GM23338 (cell line): Measurements from ENCODE around the gene CHD9.

Source experiments
- CREB1 ChIP-seq: fragments of 250-450 bp; sonication (Bioruptor Pico); IDR thresholded peaks from 2 replicates; pipeline ENCODE4 v1.5.0; 2020; ENCODE audit warnings: low read depth, mild to moderate bottlenecking, moderate library complexity
- CTCF ChIP-seq, 2 experiments: fragments of 200-600 bp in 1 of 2; sonication (generic) in 1 of 2; conservative IDR thresholded peaks; 2 replicates each; pipeline versions ENCODE4 v1.5.1 to v1.6.1; 2016 to 2017; ENCODE audit warnings: antibody characterized with exemption in 2 of 2, low read depth in 2 of 2, mild to moderate bottlenecking in 2 of 2, moderate library complexity in 1 of 2
- ETS1 ChIP-seq: IDR thresholded peaks from 2 replicates; pipeline ENCODE4 v1.6.1; 2016; ENCODE audit warnings: antibody characterized with exemption
- EZH2 ChIP-seq: fragments of 200-600 bp; sonication (generic); IDR thresholded peaks from one replicate; pipeline ENCODE4 v1.8.0; 2017; ENCODE audit warnings: antibody characterized with exemption, mild to moderate bottlenecking, low read depth; ENCODE audit not compliant: unreplicated experiment
- EZH2phosphoT487 ChIP-seq: fragments of 200-600 bp; sonication (generic); IDR thresholded peaks from one replicate; pipeline ENCODE4 v1.8.1; 2018; ENCODE audit warnings: antibody characterized with exemption; ENCODE audit not compliant: unreplicated experiment
- JUNB ChIP-seq: IDR thresholded peaks from one replicate; pipeline ENCODE4 v1.6.1; 2016; ENCODE audit warnings: antibody characterized with exemption; ENCODE audit not compliant: unreplicated experiment
- NANOG ChIP-seq: IDR thresholded peaks from 2 replicates; pipeline ENCODE4 v1.6.1; 2016; ENCODE audit warnings: antibody characterized with exemption, borderline replicate concordance
- POLR2AphosphoS5 ChIP-seq: IDR thresholded peaks from 2 replicates; pipeline ENCODE4 v1.6.1; 2016; ENCODE audit warnings: antibody characterized with exemption, low read depth
- REST ChIP-seq: IDR thresholded peaks from one replicate; pipeline ENCODE4 v1.6.1; 2018; ENCODE audit warnings: antibody characterized with exemption; ENCODE audit not compliant: unreplicated experiment
- STAT1 ChIP-seq: IDR thresholded peaks from one replicate; pipeline ENCODE4 v1.6.1; 2016; ENCODE audit warnings: antibody characterized with exemption; ENCODE audit not compliant: unreplicated experiment
- ZNF114 ChIP-seq: fragments of 250-450 bp; sonication (Bioruptor Pico); IDR thresholded peaks from 2 replicates; pipeline ENCODE4 v1.5.0; 2020; ENCODE audit warnings: mild to moderate bottlenecking, moderate library complexity
- ZNF331 ChIP-seq: fragments of 250-450 bp; sonication (Bioruptor Pico); IDR thresholded peaks from 2 replicates; pipeline ENCODE4 v1.5.0; 2020; ENCODE audit warnings: low read depth, mild to moderate bottlenecking, moderate library complexity
- ZNF462 ChIP-seq: fragments of 250-450 bp; sonication (Bioruptor Pico); IDR thresholded peaks from 2 replicates; pipeline ENCODE4 v1.5.0; 2020; ENCODE audit warnings: mild to moderate bottlenecking, moderate library complexity

- no peak for TF ChIP-seq CTCF (conservative IDR thresholded peaks at IDR 0.05; ENCODE audit: low read depth in 2 of 2)
- no peak for TF ChIP-seq POLR2AphosphoS5
- no peak for TF ChIP-seq EZH2phosphoT487
- TF ChIP-seq EZH2: no peak
- TF ChIP-seq JUNB: no peak
- TF ChIP-seq ZNF462: no peak
- no peak for TF ChIP-seq NANOG
- no peak for TF ChIP-seq CREB1 (CRISPR knock-in tag)
- TF ChIP-seq REST: no peak
- TF ChIP-seq ZNF114 (CRISPR knock-in tag): no peak
- TF ChIP-seq ETS1: no peak
- TF ChIP-seq ZNF331 (CRISPR knock-in tag): no peak
- no peak for TF ChIP-seq STAT1
These were observed 35.4 kb downstream of the CHD9 start for GRCh38 chr16:53090286-53090590.
